H1 (cell line): ENCODE measurements around the gene LHFPL3. TPM values are rescaled to one million over a fixed set of nuclear protein-coding genes. Genes with fewer than 3 reads are reported as not detected.

Experiments used
- ATF3 ChIP-seq: IDR thresholded peaks from 2 replicates; pipeline ENCODE4 v1.6.1; 2011; ENCODE audit warnings: low read depth, mild to moderate bottlenecking, low read length; ENCODE audit not compliant: insufficient read depth
- BACH1 ChIP-seq: IDR thresholded peaks from 2 replicates; pipeline ENCODE4 v1.6.1; 2012; ENCODE audit warnings: low read length, improper control_type of control experiment
- CBX8 ChIP-seq: fragments of 300-800, 300-1000 bp; sonication (generic); IDR thresholded peaks from 2 replicates; pipeline ENCODE4 v1.7.1; 2016; ENCODE audit warnings: low read depth, low read length, borderline replicate concordance
- E2F6 ChIP-seq: IDR thresholded peaks from 2 replicates; pipeline ENCODE4 v1.6.1; 2012; ENCODE audit warnings: inconsistent platforms
- NRF1 ChIP-seq: IDR thresholded peaks from 2 replicates; pipeline ENCODE4 v1.6.1; 2011; ENCODE audit warnings: mild to moderate bottlenecking, low read depth, low read length, improper control_type of control experiment
- SIN3A ChIP-seq, 2 experiments: IDR thresholded peaks in 1 of 2; conservative IDR thresholded peaks in 1 of 2; 2 replicates each; pipeline ENCODE4 v1.6.1; 2011 to 2012; ENCODE audit warnings: low read length in 2 of 2, improper control_type of control experiment in 1 of 2, low read depth in 1 of 2, mild to moderate bottlenecking in 1 of 2
- SIX5 ChIP-seq: IDR thresholded peaks from 2 replicates; pipeline ENCODE4 v1.6.1; 2011; ENCODE audit warnings: mild to moderate bottlenecking, low read depth, low read length
- SP2 ChIP-seq: IDR thresholded peaks from 2 replicates; pipeline ENCODE4 v1.6.1; 2012; ENCODE audit warnings: mild to moderate bottlenecking, low read length, inconsistent platforms
- SUZ12 ChIP-seq: fragments of 200-600 bp; sonication (generic); IDR thresholded peaks from 2 replicates; pipeline ENCODE4 v1.6.1; 2012; ENCODE audit warnings: mild to moderate bottlenecking, inconsistent platforms, low read length, moderate library complexity, mixed read lengths
- TAF7 ChIP-seq: optimal IDR thresholded peaks from 2 replicates; pipeline ENCODE3; 2011; ENCODE audit warnings: low read depth, mild to moderate bottlenecking, inconsistent platforms, low read length, moderate library complexity, borderline replicate concordance
- polyA plus RNA-seq, 7 experiments: library from polyadenylated mRNA; depleted of rRNA in 3 of 7; stranded (reverse) in 5 of 7; unstranded in 2 of 7; fragments of >200 nt in 5 of 7; fragments of 200-250 nt in 2 of 7; gene quantifications; 1 replicate in 5 of 7; 2 replicates in 1 of 7; 4 replicates in 1 of 7; pipeline versions ENCODE4 v1.2.1 to v1.2.3, GENCODE V29; 2011 to 2013; ENCODE audit warnings: missing spikeins in 2 of 7, mixed read lengths in 2 of 7
- total RNA-seq: library from RNA; stranded (reverse); fragmentation: NEBNext Ultra II Directional; extraction: Animal tissue kit (Norgen Biotek cat#: 25700); gene quantifications from 2 replicates; pipeline ENCODE4 v1.2.1, GENCODE V29; 2021
- TF ChIP-seq, protein P1 (sequence below): fragments of 300-600 bp; sonication (generic); IDR thresholded peaks from 2 replicates; pipeline ENCODE4 v1.7.1; 2012; ENCODE audit warnings: low read length, moderate library complexity, mild to moderate bottlenecking, inconsistent platforms; ENCODE audit not compliant: insufficient replicate concordance

Gene LHFPL3
- total and polyA plus RNA-seq, 2 of the 8 experiments (the other 6 are each of a cell fraction or from before 2014, with no cell fraction given), result 0.24 to 0.50 TPM

- TF ChIP-seq, protein P1, sequence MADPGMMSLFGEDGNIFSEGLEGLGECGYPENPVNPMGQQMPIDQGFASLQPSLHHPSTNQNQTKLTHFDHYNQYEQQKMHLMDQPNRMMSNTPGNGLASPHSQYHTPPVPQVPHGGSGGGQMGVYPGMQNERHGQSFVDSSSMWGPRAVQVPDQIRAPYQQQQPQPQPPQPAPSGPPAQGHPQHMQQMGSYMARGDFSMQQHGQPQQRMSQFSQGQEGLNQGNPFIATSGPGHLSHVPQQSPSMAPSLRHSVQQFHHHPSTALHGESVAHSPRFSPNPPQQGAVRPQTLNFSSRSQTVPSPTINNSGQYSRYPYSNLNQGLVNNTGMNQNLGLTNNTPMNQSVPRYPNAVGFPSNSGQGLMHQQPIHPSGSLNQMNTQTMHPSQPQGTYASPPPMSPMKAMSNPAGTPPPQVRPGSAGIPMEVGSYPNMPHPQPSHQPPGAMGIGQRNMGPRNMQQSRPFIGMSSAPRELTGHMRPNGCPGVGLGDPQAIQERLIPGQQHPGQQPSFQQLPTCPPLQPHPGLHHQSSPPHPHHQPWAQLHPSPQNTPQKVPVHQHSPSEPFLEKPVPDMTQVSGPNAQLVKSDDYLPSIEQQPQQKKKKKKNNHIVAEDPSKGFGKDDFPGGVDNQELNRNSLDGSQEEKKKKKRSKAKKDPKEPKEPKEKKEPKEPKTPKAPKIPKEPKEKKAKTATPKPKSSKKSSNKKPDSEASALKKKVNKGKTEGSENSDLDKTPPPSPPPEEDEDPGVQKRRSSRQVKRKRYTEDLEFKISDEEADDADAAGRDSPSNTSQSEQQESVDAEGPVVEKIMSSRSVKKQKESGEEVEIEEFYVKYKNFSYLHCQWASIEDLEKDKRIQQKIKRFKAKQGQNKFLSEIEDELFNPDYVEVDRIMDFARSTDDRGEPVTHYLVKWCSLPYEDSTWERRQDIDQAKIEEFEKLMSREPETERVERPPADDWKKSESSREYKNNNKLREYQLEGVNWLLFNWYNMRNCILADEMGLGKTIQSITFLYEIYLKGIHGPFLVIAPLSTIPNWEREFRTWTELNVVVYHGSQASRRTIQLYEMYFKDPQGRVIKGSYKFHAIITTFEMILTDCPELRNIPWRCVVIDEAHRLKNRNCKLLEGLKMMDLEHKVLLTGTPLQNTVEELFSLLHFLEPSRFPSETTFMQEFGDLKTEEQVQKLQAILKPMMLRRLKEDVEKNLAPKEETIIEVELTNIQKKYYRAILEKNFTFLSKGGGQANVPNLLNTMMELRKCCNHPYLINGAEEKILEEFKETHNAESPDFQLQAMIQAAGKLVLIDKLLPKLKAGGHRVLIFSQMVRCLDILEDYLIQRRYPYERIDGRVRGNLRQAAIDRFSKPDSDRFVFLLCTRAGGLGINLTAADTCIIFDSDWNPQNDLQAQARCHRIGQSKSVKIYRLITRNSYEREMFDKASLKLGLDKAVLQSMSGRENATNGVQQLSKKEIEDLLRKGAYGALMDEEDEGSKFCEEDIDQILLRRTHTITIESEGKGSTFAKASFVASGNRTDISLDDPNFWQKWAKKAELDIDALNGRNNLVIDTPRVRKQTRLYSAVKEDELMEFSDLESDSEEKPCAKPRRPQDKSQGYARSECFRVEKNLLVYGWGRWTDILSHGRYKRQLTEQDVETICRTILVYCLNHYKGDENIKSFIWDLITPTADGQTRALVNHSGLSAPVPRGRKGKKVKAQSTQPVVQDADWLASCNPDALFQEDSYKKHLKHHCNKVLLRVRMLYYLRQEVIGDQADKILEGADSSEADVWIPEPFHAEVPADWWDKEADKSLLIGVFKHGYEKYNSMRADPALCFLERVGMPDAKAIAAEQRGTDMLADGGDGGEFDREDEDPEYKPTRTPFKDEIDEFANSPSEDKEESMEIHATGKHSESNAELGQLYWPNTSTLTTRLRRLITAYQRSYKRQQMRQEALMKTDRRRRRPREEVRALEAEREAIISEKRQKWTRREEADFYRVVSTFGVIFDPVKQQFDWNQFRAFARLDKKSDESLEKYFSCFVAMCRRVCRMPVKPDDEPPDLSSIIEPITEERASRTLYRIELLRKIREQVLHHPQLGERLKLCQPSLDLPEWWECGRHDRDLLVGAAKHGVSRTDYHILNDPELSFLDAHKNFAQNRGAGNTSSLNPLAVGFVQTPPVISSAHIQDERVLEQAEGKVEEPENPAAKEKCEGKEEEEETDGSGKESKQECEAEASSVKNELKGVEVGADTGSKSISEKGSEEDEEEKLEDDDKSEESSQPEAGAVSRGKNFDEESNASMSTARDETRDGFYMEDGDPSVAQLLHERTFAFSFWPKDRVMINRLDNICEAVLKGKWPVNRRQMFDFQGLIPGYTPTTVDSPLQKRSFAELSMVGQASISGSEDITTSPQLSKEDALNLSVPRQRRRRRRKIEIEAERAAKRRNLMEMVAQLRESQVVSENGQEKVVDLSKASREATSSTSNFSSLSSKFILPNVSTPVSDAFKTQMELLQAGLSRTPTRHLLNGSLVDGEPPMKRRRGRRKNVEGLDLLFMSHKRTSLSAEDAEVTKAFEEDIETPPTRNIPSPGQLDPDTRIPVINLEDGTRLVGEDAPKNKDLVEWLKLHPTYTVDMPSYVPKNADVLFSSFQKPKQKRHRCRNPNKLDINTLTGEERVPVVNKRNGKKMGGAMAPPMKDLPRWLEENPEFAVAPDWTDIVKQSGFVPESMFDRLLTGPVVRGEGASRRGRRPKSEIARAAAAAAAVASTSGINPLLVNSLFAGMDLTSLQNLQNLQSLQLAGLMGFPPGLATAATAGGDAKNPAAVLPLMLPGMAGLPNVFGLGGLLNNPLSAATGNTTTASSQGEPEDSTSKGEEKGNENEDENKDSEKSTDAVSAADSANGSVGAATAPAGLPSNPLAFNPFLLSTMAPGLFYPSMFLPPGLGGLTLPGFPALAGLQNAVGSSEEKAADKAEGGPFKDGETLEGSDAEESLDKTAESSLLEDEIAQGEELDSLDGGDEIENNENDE, result no peak
- no peak for TF ChIP-seq CBX8
- TF ChIP-seq SIX5, result no peak
- TF ChIP-seq ATF3, result no peak
- no peak for TF ChIP-seq NRF1
- no peak for TF ChIP-seq E2F6
- TF ChIP-seq SUZ12, result no peak
- no peak for TF ChIP-seq SP2
- no peak for TF ChIP-seq TAF7
- no peak for TF ChIP-seq SIN3A (conservative IDR thresholded peaks at IDR 0.05 in 1 of 2, IDR thresholded peaks at IDR 0.05 in 1 of 2; ENCODE audit: low read depth in 1 of 2, low read length in 2 of 2)
- TF ChIP-seq BACH1, result no peak
Observed at GRCh38 chr7:104936546-104936945, 608.1 kb downstream of the LHFPL3 start (continued).
